Ovary (tissue), 3 donors: Measurements from ENCODE around the gene KCNK2.

Source experiments
- CTCF ChIP-seq, 3 donors: fragments of 450-650 bp in 2 of 3; fragments of 200-600 bp in 1 of 3; IDR thresholded peaks; one replicate each; pipeline versions ENCODE4 v1.5.1 to v1.8.0; 2016 to 2022; ENCODE audit warnings: antibody characterized with exemption in 3 of 3, mild to moderate bottlenecking in 1 of 3
- POLR2A ChIP-seq: fragments of 450-650 bp; IDR thresholded peaks from one replicate; pipeline ENCODE4 v1.6.1; 2017; ENCODE audit warnings: antibody characterized with exemption, mild to moderate bottlenecking, moderate library complexity
- donor health status: DM: no; HTN: no; CAD: no.

GRCh38 chr1:215215846-215216245 is 133.3 kb downstream of the KCNK2 start:
- TF ChIP-seq CTCF (IDR thresholded peaks at IDR 0.05) (no peak), POLR2A (no peak)
